HCT116 (cell line): ENCODE data around the gene SLC1A1. TPM values are rescaled to one million over a fixed set of nuclear protein-coding genes. Genes with fewer than 3 reads are reported as not detected.

Source experiments
- ATAC-seq: fragments of 200-7000 bp; cut with Tn5 transposase; 2 replicates; pipeline ENCODE4 v1.9.1; 2020; ENCODE audit warnings: mild to moderate bottlenecking, moderate library complexity
- BruUV-seq: library from RNA; stranded (reverse); fragments of 400-500 nt; replicated peaks from 2 replicates; lab custom pipeline; 2021; lab: Mats Ljungman, UMichigan
- CTCF ChIA-PET: fragments of 300-600 bp; sonication (Branson Sonifier 250); formaldehyde crosslinking; loops from one replicate; lab custom pipeline; 2021; ENCODE audit warnings: antibody characterized with exemption; lab: Charles Lee
- POLR2A ChIA-PET: fragments of 300-600, 350-600 bp; sonication (Branson Sonifier 250); formaldehyde crosslinking; loops from one replicate; lab custom pipeline; 2021; ENCODE audit warnings: antibody characterized with exemption; lab: Charles Lee
- RAD21 ChIA-PET, 2 experiments: fragments of 300-600 bp; sonication (Branson Sonifier 250); formaldehyde crosslinking; loops; one replicate each; lab custom pipeline; 2023; ENCODE audit warnings: low total read pairs in 2 of 2; ENCODE audit not compliant: uncharacterized antibody in 2 of 2, unreplicated experiment in 2 of 2, low non-redundant PET in 1 of 2; lab: Charles Lee
- DNase-seq: peaks from one replicate; pipeline ENCODE4 v3.0.0-alpha.2; 2010; ENCODE audit warnings: low read depth, low spot score
- H2AFZ ChIP-seq: fragments of 200-600 bp; shearing (Covaris generic), sonication (generic); 2 replicates; pipeline ENCODE4 v1.6.1; 2017; ENCODE audit warnings: low read depth, mixed run types, mixed read lengths, antibody characterized with exemption, low read length; ENCODE audit not compliant: poor library complexity, severe bottlenecking
- H3K27ac ChIP-seq: 2 replicates; pipeline ENCODE4 v1.5.1; 2012; ENCODE audit warnings: low read depth, low read length
- H3K27me3 ChIP-seq: fragments of 200-600 bp; sonication (generic); 2 replicates; pipeline ENCODE4 v1.6.1; 2016; ENCODE audit warnings: mixed run types, low read length, mixed read lengths; ENCODE audit not compliant: insufficient read depth
- H3K36me3 ChIP-seq, 2 experiments: fragments of 200-500 bp in 1 of 2; fragments of 200-600 bp in 1 of 2; sonication (Bioruptor generic) in 1 of 2; sonication (generic) in 1 of 2; 2 replicates each; pipeline versions ENCODE4 v1.5.1 to v1.6.1; 2014 to 2016; ENCODE audit warnings: low read length in 2 of 2, inconsistent platforms in 1 of 2, mixed read lengths in 1 of 2, mixed run types in 1 of 2; ENCODE audit not compliant: insufficient read depth in 2 of 2, control insufficient read depth in 1 of 2
- H3K4me1 ChIP-seq, 2 experiments: fragments of 200-600 bp in 1 of 2; sonication (generic) in 1 of 2; 2 replicates each; pipeline versions ENCODE4 v1.5.1 to v1.6.1; 2012 to 2017; ENCODE audit warnings: low read length in 2 of 2, inconsistent platforms in 1 of 2, mild to moderate bottlenecking in 1 of 2, mixed read lengths in 1 of 2, mixed run types in 1 of 2, moderate library complexity in 1 of 2; ENCODE audit not compliant: insufficient read depth in 2 of 2, control insufficient read depth in 1 of 2
- H3K4me2 ChIP-seq: fragments of 200-600 bp; sonication (generic); 2 replicates; pipeline ENCODE4 v1.6.1; 2017; ENCODE audit warnings: mixed run types, low read length, mixed read lengths
- H3K4me3 ChIP-seq, 2 experiments: fragments of 200-600 bp in 1 of 2; sonication (generic) in 1 of 2; replicated peaks in 1 of 2; 2 replicates each; pipeline ENCODE4 v1.5.1; 2011 to 2016; ENCODE audit warnings: low read length in 2 of 2, control low read depth in 1 of 2, low read depth in 1 of 2, mild to moderate bottlenecking in 1 of 2, mixed read lengths in 1 of 2, mixed run types in 1 of 2
- H3K79me2 ChIP-seq: fragments of 200-600 bp; sonication (generic); 2 replicates; pipeline ENCODE4 v1.6.1; 2017; ENCODE audit warnings: mild to moderate bottlenecking, mixed run types, low read length, moderate library complexity, mixed read lengths; ENCODE audit not compliant: insufficient read depth
- H3K9ac ChIP-seq: fragments of 200-600 bp; sonication (generic); 2 replicates; pipeline ENCODE4 v1.6.1; 2016; ENCODE audit warnings: low read length, mixed read lengths
- H3K9me2 ChIP-seq: fragments of 200-600 bp; sonication (generic), shearing (Covaris generic); 2 replicates; pipeline ENCODE4 v1.6.1; 2017; ENCODE audit warnings: mixed run types, mild to moderate bottlenecking, moderate library complexity; ENCODE audit not compliant: insufficient read depth
- H3K9me3 ChIP-seq, 2 experiments: fragments of 200-500 bp in 1 of 2; fragments of 200-600 bp in 1 of 2; sonication (Bioruptor generic) in 1 of 2; sonication (generic) in 1 of 2; 2 replicates each; pipeline ENCODE4 v1.6.1; 2014 to 2017; ENCODE audit warnings: low read length in 2 of 2, mixed read lengths in 2 of 2, inconsistent platforms in 1 of 2, low read depth in 1 of 2, mild to moderate bottlenecking in 1 of 2, mixed run types in 1 of 2, moderate library complexity in 1 of 2; ENCODE audit not compliant: control insufficient read depth in 1 of 2, insufficient read depth in 1 of 2
- H4K20me1 ChIP-seq: fragments of 200-600 bp; sonication (generic), shearing (Covaris generic); 2 replicates; pipeline ENCODE4 v1.6.1; 2017; ENCODE audit warnings: mixed run types, mild to moderate bottlenecking, moderate library complexity; ENCODE audit not compliant: insufficient read depth
- CBX3 ChIP-seq: IDR thresholded peaks from 2 replicates; pipeline ENCODE4 v1.6.1; 2012; ENCODE audit warnings: low read depth
- EGR1 ChIP-seq: IDR thresholded peaks from 2 replicates; pipeline ENCODE4 v1.6.1; 2012; ENCODE audit warnings: low read depth
- POLR2A ChIP-seq: IDR thresholded peaks from 2 replicates; pipeline ENCODE4 v1.7.0; 2011; ENCODE audit warnings: borderline replicate concordance; ENCODE audit not compliant: insufficient read depth, insufficient read length; ENCODE audit errors: extremely low read depth
- POLR2AphosphoS5 ChIP-seq: IDR thresholded peaks from 2 replicates; pipeline ENCODE4 v1.6.1; 2011; ENCODE audit warnings: mild to moderate bottlenecking, low read depth, low read length, moderate library complexity
- SRF ChIP-seq: IDR thresholded peaks from 2 replicates; pipeline ENCODE4 v1.6.1; 2012; ENCODE audit warnings: low read depth
- TCF7L2 ChIP-seq: IDR thresholded peaks from 2 replicates; pipeline ENCODE4 v1.7.0; 2011; ENCODE audit warnings: borderline replicate concordance, inconsistent platforms; ENCODE audit not compliant: insufficient read depth, insufficient read length; ENCODE audit errors: extremely low read depth
- ZBTB33 ChIP-seq: IDR thresholded peaks from 2 replicates; pipeline ENCODE4 v1.6.1; 2011; ENCODE audit warnings: mild to moderate bottlenecking, low read length, moderate library complexity; ENCODE audit not compliant: insufficient replicate concordance; ENCODE audit errors: extremely low read depth
- ZNF274 ChIP-seq: fragments of 200-500 bp; sonication (Bioruptor generic); IDR thresholded peaks from 2 replicates; pipeline ENCODE4 v1.6.1; 2014; ENCODE audit warnings: mild to moderate bottlenecking, low read depth, low read length, inconsistent platforms
- intact Hi-C: fragments of 100-400 bp; cut with micrococcal nuclease; formaldehyde crosslinking; loops from 2 replicates; pipeline ENCODE4 v1.10.0; 2022
- total RNA-seq: library from RNA; stranded (reverse); gene quantifications from one replicate; pipeline ENCODE4 v1.2.1, GENCODE V29; 2021; ENCODE audit not compliant: unreplicated experiment

Gene SLC1A1
- total RNA-seq, 1 experiment from 2014 or later = 6.8 TPM

- no peaks in the 10 kb centered on the region for H4K20me1 ChIP-seq
- BruUV-seq = no TSS peak
- no peaks in the 10 kb centered on the region for H3K79me2 ChIP-seq
- H3K27me3 ChIP-seq = no peaks in the 10 kb centered on the region
- no peaks in the 10 kb centered on the region for H3K9me3 ChIP-seq
- intact Hi-C loops = no loop called here
- no peak for TF ChIP-seq TCF7L2
- TF ChIP-seq ZNF274 = no peak
- TF ChIP-seq EGR1 = no peak
- TF ChIP-seq ZBTB33 = no peak
- TF ChIP-seq POLR2AphosphoS5 = no peak
- no peak for TF ChIP-seq CBX3
- TF ChIP-seq POLR2A = no peak
- no peak for TF ChIP-seq SRF
- no peak overlapping the region for H3K4me2 ChIP-seq
- ChIA-PET CTCF (no interaction called here), RAD21 (no interaction called here), POLR2A (no interaction called here)
- H3K27ac ChIP-seq = no peak overlapping the region
- DNase-seq (no peak), ATAC-seq (no peak)
- H3K4me3 ChIP-seq = no peak overlapping the region
- H2AFZ ChIP-seq = no peak overlapping the region
- H3K36me3 ChIP-seq = no peaks in the 10 kb centered on the region
- H3K9ac ChIP-seq = no peak overlapping the region
- peaks cover 10 to 17% of the 10 kb centered on the region in 2 experiments for H3K4me1 ChIP-seq
- no peaks in the 10 kb centered on the region for H3K9me2 ChIP-seq
Observed at GRCh38 chr9:4559261-4560182, 69.3 kb downstream of the SLC1A1 start.
